BJ (cell line): ENCODE data around the gene TPGS1. TPM values are rescaled to one million over a fixed set of nuclear protein-coding genes. Genes with fewer than 3 reads are reported as not detected.

ENCODE experiments used
- CTCF ChIA-PET: fragments of 350-600 bp; formaldehyde crosslinking; extraction: SDS; loops from one replicate; lab custom pipeline; 2021; ENCODE audit warnings: antibody characterized with exemption, inconsistent platforms; lab: Yijun Ruan, JAX
- POLR2A ChIA-PET: fragments of 300-600 bp; sonication (Branson Sonifier 250); formaldehyde crosslinking; extraction: SDS; loops from one replicate; lab custom pipeline; 2021; ENCODE audit warnings: antibody characterized with exemption; lab: Charles Lee
- DNase-seq: peaks from one replicate; pipeline ENCODE4 v3.0.0-alpha.2; 2011; ENCODE audit warnings: low read depth
- H3K27me3 ChIP-seq: 2 replicates; pipeline ENCODE4 v1.6.0; 2011; ENCODE audit warnings: low read length; ENCODE audit not compliant: control insufficient read depth, insufficient read depth
- H3K36me3 ChIP-seq: 2 replicates; pipeline ENCODE4 v1.5.1; 2011; ENCODE audit warnings: low read length; ENCODE audit not compliant: control insufficient read depth, insufficient read depth
- H3K4me3 ChIP-seq: 2 replicates; pipeline ENCODE4 v1.5.1; 2011; ENCODE audit warnings: low read depth, mild to moderate bottlenecking, control low read depth, low read length
- polyA plus RNA-seq: library from polyadenylated mRNA; depleted of rRNA; stranded (reverse); fragments of >200 nt; gene quantifications from 2 replicates; pipeline ENCODE4 v1.2.3, GENCODE V29; 2011
- TF ChIP-seq, protein P1 (sequence below): IDR thresholded peaks from 2 replicates; pipeline ENCODE4 v1.5.1; 2011; ENCODE audit warnings: low read depth, mild to moderate bottlenecking, control low read depth, inconsistent platforms, low read length, moderate library complexity; ENCODE audit not compliant: insufficient read depth

TPGS1 gene
- polyA plus RNA-seq, 1 experiment, result 6.8 TPM

DNA sequence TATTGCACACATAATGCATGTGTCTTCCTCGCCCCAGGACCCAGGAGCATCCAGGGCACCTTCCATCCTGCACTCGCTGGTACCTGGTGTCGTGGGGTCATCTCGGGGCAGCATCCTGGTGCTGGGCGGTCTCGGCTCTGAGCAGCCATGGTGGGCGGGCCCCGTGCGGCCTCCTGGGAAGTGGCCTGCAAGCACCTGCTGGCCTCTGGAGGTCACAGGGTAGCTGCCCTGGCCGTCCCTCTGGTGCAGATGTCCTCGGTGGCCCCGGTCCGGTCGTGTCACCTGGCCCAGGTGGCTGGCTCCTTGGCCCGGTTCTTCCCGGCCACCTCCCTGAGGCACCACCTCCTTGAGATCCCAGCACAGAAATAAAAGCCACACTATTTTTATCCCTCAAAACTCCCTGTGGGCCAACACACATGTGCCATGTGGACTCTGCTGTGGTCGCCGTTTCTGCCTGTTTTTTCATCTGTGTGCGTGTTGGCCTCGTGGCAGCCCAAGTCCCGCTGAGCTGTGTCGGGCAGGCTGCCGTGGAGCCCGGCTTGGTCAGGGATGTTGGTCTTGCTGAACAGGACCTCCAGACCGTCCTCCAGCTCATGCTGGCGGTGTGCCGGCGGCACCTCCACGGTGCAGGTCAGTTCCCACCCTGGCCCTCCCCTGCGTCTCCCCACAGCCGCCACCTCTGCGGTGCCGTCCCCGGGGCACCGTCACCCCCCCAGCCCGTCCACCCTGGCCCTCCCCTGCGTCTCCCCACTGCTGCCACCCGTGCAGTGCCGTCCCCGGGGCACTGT is 31.5 kb downstream of the TPGS1 start:
- Histone ChIP-seq H3K4me3 (no peak overlapping the region), H3K36me3 (peaks cover 41% of the 10 kb centered on the region), H3K27me3 (no peaks in the 10 kb centered on the region)
- POLR2A ChIA-PET, result no interaction called here
- DNase-seq, result no peak
- CTCF ChIA-PET, result no interaction called here
- TF ChIP-seq, protein P1, sequence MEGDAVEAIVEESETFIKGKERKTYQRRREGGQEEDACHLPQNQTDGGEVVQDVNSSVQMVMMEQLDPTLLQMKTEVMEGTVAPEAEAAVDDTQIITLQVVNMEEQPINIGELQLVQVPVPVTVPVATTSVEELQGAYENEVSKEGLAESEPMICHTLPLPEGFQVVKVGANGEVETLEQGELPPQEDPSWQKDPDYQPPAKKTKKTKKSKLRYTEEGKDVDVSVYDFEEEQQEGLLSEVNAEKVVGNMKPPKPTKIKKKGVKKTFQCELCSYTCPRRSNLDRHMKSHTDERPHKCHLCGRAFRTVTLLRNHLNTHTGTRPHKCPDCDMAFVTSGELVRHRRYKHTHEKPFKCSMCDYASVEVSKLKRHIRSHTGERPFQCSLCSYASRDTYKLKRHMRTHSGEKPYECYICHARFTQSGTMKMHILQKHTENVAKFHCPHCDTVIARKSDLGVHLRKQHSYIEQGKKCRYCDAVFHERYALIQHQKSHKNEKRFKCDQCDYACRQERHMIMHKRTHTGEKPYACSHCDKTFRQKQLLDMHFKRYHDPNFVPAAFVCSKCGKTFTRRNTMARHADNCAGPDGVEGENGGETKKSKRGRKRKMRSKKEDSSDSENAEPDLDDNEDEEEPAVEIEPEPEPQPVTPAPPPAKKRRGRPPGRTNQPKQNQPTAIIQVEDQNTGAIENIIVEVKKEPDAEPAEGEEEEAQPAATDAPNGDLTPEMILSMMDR, result no peak

DNA sequence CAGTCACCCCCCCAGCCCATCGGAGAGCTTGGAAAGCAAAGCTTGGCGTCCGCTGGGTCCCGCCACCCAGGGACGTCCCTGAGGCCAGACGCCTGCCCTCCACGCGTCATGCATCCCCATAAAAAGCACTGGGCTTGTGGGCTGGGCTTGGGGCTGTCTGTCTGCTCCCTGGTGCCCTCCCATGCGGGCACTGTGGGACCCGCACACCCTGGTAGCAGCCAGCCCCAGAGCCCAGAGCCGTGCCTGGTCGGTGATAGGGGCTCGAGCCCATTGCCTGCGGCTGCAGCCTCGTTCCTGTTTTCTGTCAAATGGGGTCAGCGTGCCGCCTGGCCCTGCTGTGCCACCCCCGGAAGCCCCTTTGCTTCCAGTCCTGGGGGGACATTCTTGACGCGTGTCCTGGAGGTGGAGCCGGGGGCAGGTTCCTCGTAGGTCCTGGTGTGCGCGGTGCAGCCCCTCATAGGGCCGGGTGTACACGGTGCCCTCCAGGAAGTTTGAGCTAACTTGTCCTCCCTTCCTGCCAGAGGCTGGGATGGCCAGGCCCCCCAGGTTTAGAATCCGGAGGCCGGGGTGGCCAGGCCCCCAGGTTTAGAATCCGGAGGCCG is 32.2 kb downstream of the TPGS1 start:
- POLR2A ChIA-PET, result no interaction called here
- H3K36me3 ChIP-seq, result peaks cover 39% of the 10 kb centered on the region
- H3K27me3 ChIP-seq, result no peaks in the 10 kb centered on the region
- CTCF ChIA-PET, result no interaction called here
- no peak overlapping the region for H3K4me3 ChIP-seq
- DNase-seq, result no peak
- TF ChIP-seq, protein P1, result no peak

DNA sequence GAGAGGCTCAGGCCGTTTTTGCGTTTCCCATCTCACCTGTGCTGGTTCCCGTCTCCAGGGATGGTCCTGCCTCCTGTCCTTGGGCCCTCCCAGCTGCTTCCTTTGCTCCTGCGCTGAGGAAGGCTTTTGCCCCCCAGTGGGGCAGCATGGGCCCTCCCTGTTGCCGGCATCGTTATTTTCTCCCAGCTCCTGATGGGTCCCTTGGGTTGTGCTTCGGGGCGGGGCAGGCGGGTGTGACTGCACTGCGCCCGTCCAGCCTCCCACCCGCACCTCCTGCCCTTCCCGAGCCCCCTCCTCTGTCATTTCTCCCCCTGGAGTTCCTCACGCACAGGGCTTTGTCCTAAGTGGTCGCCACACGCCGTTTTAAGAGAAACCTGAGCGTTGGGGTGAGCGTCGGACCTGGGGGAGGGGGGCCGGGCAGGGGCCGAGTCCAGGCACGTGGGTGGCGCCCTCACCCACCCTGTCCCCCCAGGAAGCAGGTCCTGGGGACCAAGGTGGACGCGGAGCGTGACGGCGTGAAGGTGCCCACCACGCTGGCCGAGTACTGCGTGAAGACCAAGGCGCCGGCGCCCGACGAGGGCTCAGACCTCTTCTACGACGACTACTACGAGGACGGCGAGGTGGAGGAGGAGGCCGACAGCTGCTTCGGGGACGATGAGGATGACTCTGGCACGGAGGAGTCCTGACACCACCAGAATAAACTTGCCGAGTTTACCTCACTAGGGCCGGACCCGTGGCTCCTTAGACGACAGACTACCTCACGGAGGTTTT is 33.8 kb downstream of the TPGS1 start:
- ChIA-PET POLR2A (no interaction called here), CTCF (interaction anchor here (2.5 kb wide), 1 partner anchor 8 kb away, joined by 7 read pairs; no protein-coding TSS in a partner anchor)
- Histone ChIP-seq H3K36me3 (peaks cover 35% of the 10 kb centered on the region), H3K27me3 (no peaks in the 10 kb centered on the region), H3K4me3 (no peak overlapping the region)
- TF ChIP-seq, protein P1, result no peak
- DNase-seq, result no peak

DNA sequence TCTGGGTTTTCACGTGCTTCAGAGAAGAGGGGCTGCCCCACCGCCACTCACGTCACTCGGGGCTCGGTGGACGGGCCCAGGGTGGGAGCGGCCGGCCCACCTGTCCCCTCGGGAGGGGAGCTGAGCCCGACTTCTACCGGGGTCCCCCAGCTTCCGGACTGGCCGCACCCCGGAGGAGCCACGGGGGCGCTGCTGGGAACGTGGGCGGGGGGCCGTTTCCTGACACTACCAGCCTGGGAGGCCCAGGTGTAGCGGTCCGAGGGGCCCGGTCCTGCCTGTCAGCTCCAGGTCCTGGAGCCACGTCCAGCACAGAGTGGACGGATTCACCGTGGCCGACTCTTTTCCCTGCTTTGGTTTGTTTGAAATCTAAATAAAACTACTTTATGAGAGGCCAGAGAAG is 34.4 kb downstream of the TPGS1 start:
- no peak for DNase-seq
- TF ChIP-seq, protein P1, result no peak
- Histone ChIP-seq H3K27me3 (no peaks in the 10 kb centered on the region), H3K36me3 (peaks cover 28% of the 10 kb centered on the region), H3K4me3 (no peak overlapping the region)
- ChIA-PET CTCF (interaction anchor here (2.5 kb wide), 1 partner anchor 9 kb away, joined by 7 read pairs; no protein-coding TSS in a partner anchor), POLR2A (no interaction called here)
